Calu3 (cell line): ENCODE data around the gene CORO6. TPM values are rescaled to one million over a fixed set of nuclear protein-coding genes. Genes with fewer than 3 reads are reported as not detected.

ENCODE experiments used
- BruUV-seq: library from RNA; stranded (reverse); fragments of 400-500 nt; replicated peaks from 2 replicates; lab custom pipeline; 2021; lab: Mats Ljungman, UMichigan
- CTCF ChIA-PET: fragments of 300-600 bp; sonication (Branson Sonifier 250); formaldehyde crosslinking; loops from one replicate; lab custom pipeline; 2022; ENCODE audit warnings: antibody characterized with exemption; lab: Charles Lee
- DNase-seq: peaks from one replicate; pipeline ENCODE4 v3.0.0; 2022
- H3K27ac Mint-ChIP-seq: one replicate; pipeline ENCODE4 v1.8.0; 2022; ENCODE audit warnings: mixed read lengths; ENCODE audit not compliant: unreplicated experiment
- H3K27me3 Mint-ChIP-seq: one replicate; pipeline ENCODE4 v1.8.0; 2022; ENCODE audit warnings: mixed read lengths; ENCODE audit not compliant: unreplicated experiment
- H3K36me3 Mint-ChIP-seq: one replicate; pipeline ENCODE4 v1.8.0; 2022; ENCODE audit warnings: mild to moderate bottlenecking, moderate library complexity, mixed read lengths; ENCODE audit not compliant: insufficient read depth, unreplicated experiment
- H3K4me1 Mint-ChIP-seq: one replicate; pipeline ENCODE4 v1.8.0; 2022; ENCODE audit warnings: mild to moderate bottlenecking, low read depth, mixed read lengths; ENCODE audit not compliant: unreplicated experiment
- H3K4me3 Mint-ChIP-seq: one replicate; pipeline ENCODE4 v1.8.0; 2022; ENCODE audit warnings: mild to moderate bottlenecking, low read depth, moderate library complexity, mixed read lengths; ENCODE audit not compliant: unreplicated experiment
- H3K9me3 Mint-ChIP-seq: one replicate; pipeline ENCODE4 v1.8.0; 2022; ENCODE audit warnings: low read depth, mixed read lengths; ENCODE audit not compliant: unreplicated experiment
- intact Hi-C: fragments of 100-400 bp; cut with micrococcal nuclease; formaldehyde crosslinking; loops from one replicate; pipeline ENCODE4 v1.10.0; 2022; ENCODE audit not compliant: unreplicated experiment
- total RNA-seq: library from RNA; stranded (reverse); gene quantifications from 2 replicates; pipeline ENCODE4 v1.2.3, GENCODE V29; 2022
- TF ChIP-seq, protein P1 (sequence below): fragments of 200-600 bp; IDR thresholded peaks from one replicate; pipeline ENCODE4 v1.8.0; 2022; ENCODE audit warnings: antibody characterized with exemption; ENCODE audit not compliant: unreplicated experiment

CORO6 gene
- total RNA-seq, 1 experiment from 2014 or later, result 0.47 TPM

DNA sequence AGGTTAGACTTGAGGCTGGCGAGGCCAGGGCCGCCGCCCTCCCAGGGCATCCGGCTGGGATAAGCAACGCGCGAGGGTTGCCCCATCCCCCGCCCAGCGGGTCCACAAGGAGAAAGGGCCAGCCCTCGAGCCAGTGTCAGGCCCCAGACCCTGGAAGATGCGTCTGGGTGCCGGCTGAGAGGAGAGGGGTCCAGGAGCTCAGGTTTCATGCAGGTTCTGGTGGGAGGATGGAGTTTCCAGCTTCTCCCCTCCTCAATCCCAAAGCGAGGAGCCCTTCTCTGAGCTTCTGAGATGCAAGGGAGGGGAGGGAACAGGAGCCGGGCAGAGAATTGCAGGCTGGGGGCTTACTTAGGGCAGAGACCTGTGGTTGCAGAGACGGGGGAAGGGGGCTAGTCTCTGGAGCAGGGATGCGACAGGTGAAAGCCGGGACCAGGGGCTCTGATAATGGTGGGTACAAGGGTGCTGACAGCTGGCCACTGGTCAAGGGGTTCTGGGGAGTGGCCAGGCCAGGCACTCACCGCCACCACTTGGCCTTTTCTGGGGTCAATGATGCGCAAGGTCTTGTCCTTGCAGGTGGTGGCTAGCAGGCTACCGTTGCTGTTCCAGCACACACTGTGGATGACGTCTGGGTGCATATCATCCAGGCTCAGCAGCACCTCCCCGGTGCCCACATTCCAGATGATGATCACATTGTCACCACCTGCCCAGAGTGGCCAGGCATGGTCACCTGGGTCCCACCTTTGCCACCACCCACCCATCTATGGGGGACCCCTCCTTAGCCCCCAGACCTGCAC is 4.2 kb downstream of the CORO6 start:
- Mint-ChIP-seq H3K4me3 (peak overlapping the region; percentile 81), H3K4me1 (peaks cover 14% of the 10 kb centered on the region), H3K9me3 (no peaks in the 10 kb centered on the region), H3K27ac (no peak overlapping the region), H3K36me3 (peaks cover 20% of the 10 kb centered on the region), H3K27me3 (peaks cover 37% of the 10 kb centered on the region)
- TF ChIP-seq, protein P1, sequence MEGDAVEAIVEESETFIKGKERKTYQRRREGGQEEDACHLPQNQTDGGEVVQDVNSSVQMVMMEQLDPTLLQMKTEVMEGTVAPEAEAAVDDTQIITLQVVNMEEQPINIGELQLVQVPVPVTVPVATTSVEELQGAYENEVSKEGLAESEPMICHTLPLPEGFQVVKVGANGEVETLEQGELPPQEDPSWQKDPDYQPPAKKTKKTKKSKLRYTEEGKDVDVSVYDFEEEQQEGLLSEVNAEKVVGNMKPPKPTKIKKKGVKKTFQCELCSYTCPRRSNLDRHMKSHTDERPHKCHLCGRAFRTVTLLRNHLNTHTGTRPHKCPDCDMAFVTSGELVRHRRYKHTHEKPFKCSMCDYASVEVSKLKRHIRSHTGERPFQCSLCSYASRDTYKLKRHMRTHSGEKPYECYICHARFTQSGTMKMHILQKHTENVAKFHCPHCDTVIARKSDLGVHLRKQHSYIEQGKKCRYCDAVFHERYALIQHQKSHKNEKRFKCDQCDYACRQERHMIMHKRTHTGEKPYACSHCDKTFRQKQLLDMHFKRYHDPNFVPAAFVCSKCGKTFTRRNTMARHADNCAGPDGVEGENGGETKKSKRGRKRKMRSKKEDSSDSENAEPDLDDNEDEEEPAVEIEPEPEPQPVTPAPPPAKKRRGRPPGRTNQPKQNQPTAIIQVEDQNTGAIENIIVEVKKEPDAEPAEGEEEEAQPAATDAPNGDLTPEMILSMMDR, result peak; percentile 3
- CTCF ChIA-PET, result interaction anchor here (0.6 to 2.6 kb wide), 15 partner anchors 22 to 507 kb away, joined by 3 to 36 read pairs (median 5); partner anchors contain the start of genes ABHD15 and ANKRD13B
- no peak for DNase-seq
- BruUV-seq, result no TSS peak
- intact Hi-C loops, result loop anchor here (5.0 kb wide), 1 partner anchor 36 kb away; no protein-coding TSS in a partner anchor

DNA sequence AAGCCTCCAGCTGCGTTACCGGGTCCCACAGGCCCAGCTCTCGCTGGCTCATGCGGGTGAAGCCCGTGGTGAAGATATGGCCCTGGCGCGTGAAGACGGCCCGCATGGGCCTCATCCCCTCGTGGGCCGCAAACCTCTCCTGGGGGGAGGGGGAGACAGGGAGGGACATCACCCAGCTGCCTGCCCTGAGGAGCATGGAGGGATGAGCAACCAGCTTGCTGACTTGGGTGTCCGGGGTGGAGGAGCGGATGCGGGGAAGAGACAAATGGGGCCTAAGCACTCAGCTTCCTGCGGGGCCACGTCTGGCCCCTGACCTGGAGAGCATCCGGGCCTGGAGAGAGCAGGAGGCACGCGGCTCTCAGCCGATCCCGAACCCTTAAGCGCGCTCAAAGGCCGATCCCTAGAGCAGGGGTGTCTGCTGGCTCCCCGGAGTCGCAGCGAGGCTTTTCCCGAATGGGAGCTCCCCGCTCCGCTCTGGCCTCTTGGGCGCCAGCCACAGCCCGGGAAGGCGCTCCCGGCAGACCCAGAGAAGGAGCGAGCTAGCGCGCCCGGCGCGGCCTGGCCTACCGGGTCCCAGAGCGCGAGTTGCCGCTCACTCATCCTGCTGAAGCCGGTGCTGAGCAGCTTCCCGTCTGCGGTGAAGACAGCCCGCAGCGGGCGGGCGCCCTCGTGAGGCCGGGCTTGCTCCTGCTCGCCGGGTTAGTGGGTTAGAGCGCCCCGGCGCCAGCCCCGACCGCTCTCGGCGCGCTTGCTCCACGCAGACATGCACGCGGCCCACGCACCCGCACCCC is 5.0 kb downstream of the CORO6 start:
- H3K36me3 Mint-ChIP-seq, result peaks cover 17% of the 10 kb centered on the region
- no peak overlapping the region for H3K27ac Mint-ChIP-seq
- H3K27me3 Mint-ChIP-seq, result peaks cover 37% of the 10 kb centered on the region
- no TSS peak for BruUV-seq
- H3K4me1 Mint-ChIP-seq, result peaks cover 14% of the 10 kb centered on the region
- H3K9me3 Mint-ChIP-seq, result no peaks in the 10 kb centered on the region
- TF ChIP-seq, protein P1, result peak; percentile 72
- intact Hi-C loops, result loop anchor here (5.0 kb wide), 1 partner anchor 35 kb away; no protein-coding TSS in a partner anchor
- H3K4me3 Mint-ChIP-seq, result peak overlapping the region; percentile 81
- DNase-seq, result peak; percentile 90
- CTCF ChIA-PET, result interaction anchor here (0.5 to 2.6 kb wide), 27 partner anchors 8 to 907 kb away, joined by 3 to 36 read pairs (median 4); partner anchors contain the start of genes ABHD15, ANKRD13B and TP53I13

DNA sequence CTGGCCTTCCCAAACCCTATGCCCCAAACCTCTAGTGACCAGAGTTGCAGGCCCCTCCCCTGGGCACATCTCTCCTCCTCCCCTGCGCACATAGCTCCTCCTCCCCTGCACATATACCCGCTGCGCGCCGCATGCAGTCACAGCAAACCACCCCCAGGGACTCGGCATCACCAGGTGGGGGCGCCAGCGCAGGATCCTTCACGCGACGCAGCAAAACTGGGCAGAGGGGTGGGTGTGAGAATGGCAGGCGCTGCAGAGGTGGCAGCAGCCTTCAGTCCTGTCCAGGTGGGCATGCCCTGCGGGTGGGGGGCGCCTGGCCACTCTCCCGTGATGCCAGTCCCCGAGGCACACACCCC is 5.6 kb downstream of the CORO6 start:
- Mint-ChIP-seq H3K36me3 (peaks cover 11% of the 10 kb centered on the region), H3K4me1 (peaks cover 14% of the 10 kb centered on the region), H3K27ac (no peak overlapping the region), H3K9me3 (no peaks in the 10 kb centered on the region), H3K4me3 (peak overlapping the region; percentile 81), H3K27me3 (peaks cover 37% of the 10 kb centered on the region)
- intact Hi-C loops, result loop anchor here (5.0 kb wide), 1 partner anchor 35 kb away; no protein-coding TSS in a partner anchor
- DNase-seq, result peak; percentile 86
- CTCF ChIA-PET, result interaction anchor here (0.5 to 2.6 kb wide), 25 partner anchors 8 to 1257 kb away, joined by 3 to 36 read pairs (median 4); partner anchors contain the start of genes ABHD15, ANKRD13B, MYO18A and TP53I13
- TF ChIP-seq, protein P1, result peak; percentile 67
- no TSS peak for BruUV-seq
